OCI-LY7 (cell line): ENCODE results near the gene BACH2. TPM values are rescaled to one million over a fixed set of nuclear protein-coding genes. Genes with fewer than 3 reads are reported as not detected.
A peak's percentile ranks its signal among the peaks of the same experiment; 100 is the strongest.

Experiments used
- BruUV-seq: library from RNA; stranded (reverse); fragments of 400-500 nt; replicated peaks from 2 replicates; lab custom pipeline; 2021; lab: Mats Ljungman, UMichigan
- CTCF ChIA-PET: fragments of 300-600 bp; sonication (Branson Sonifier 250); formaldehyde crosslinking; loops from one replicate; lab custom pipeline; 2022; ENCODE audit warnings: antibody characterized with exemption; ENCODE audit not compliant: unreplicated experiment; lab: Charles Lee
- POLR2A ChIA-PET: fragments of 300-600 bp; sonication (Branson Sonifier 250); formaldehyde crosslinking; loops from one replicate; lab custom pipeline; 2022; ENCODE audit warnings: antibody characterized with exemption; lab: Charles Lee
- DNase-seq: peaks from one replicate; pipeline ENCODE4 v3.0.0-alpha.2; 2015; ENCODE audit warnings: low spot score
- H2AFZ ChIP-seq: fragments of 200-600 bp; sonication (generic), shearing (Covaris generic); 2 replicates; pipeline ENCODE4 v1.6.1; 2014; ENCODE audit warnings: mild to moderate bottlenecking, antibody characterized with exemption, low read length, moderate library complexity
- H3K27ac ChIP-seq: fragments of 200-600 bp; sonication (generic); 2 replicates; pipeline ENCODE4 v1.5.1; 2014; ENCODE audit warnings: mixed run types, low read depth, mild to moderate bottlenecking, moderate library complexity, low read length, inconsistent platforms; ENCODE audit not compliant: poor library complexity, severe bottlenecking
- H3K36me3 ChIP-seq: fragments of 200-600 bp; sonication (generic); 2 replicates; pipeline ENCODE4 v1.6.1; 2014; ENCODE audit warnings: mild to moderate bottlenecking, antibody characterized with exemption, low read length, moderate library complexity, mixed read lengths; ENCODE audit not compliant: insufficient read depth
- H3K4me1 ChIP-seq: fragments of 200-600 bp; sonication (generic); 2 replicates; pipeline ENCODE4 v1.5.1; 2014; ENCODE audit warnings: mild to moderate bottlenecking, low read length; ENCODE audit not compliant: insufficient read depth, poor library complexity, severe bottlenecking
- H3K4me2 ChIP-seq: fragments of 200-600 bp; sonication (generic); 2 replicates; pipeline ENCODE4 v1.6.1; 2014; ENCODE audit warnings: mild to moderate bottlenecking, low read length
- H3K4me3 ChIP-seq: fragments of 200-600 bp; sonication (generic); 2 replicates; pipeline ENCODE4 v1.5.1; 2014; ENCODE audit warnings: mild to moderate bottlenecking, low read depth, low read length; ENCODE audit not compliant: poor library complexity, severe bottlenecking
- H3K79me2 ChIP-seq: fragments of 200-600 bp; sonication (generic); 2 replicates; pipeline ENCODE4 v1.6.1; 2016; ENCODE audit warnings: low read depth, mild to moderate bottlenecking, low read length, moderate library complexity, mixed read lengths; ENCODE audit not compliant: insufficient read depth
- H3K9me2 ChIP-seq: fragments of 200-600 bp; sonication (generic); 2 replicates; pipeline ENCODE4 v1.6.1; 2016; ENCODE audit warnings: mild to moderate bottlenecking, low read length, mixed read lengths; ENCODE audit not compliant: insufficient read depth
- H3K9me3 ChIP-seq: fragments of 200-600 bp; sonication (generic); 2 replicates; pipeline ENCODE4 v1.6.1; 2014; ENCODE audit warnings: mild to moderate bottlenecking, mixed run types, low read length, mixed read lengths
- H4K20me1 ChIP-seq: fragments of 200-600 bp; sonication (generic); 2 replicates; pipeline ENCODE4 v1.6.1; 2014; ENCODE audit warnings: mild to moderate bottlenecking, antibody characterized with exemption, low read length, moderate library complexity, mixed read lengths; ENCODE audit not compliant: insufficient read depth
- EZH2phosphoT487 ChIP-seq: fragments of 200-600 bp; sonication (generic); IDR thresholded peaks from 2 replicates; pipeline ENCODE4 v1.6.1; 2018; ENCODE audit warnings: low read depth, borderline replicate concordance, mild to moderate bottlenecking, mixed run types, antibody characterized with exemption, low read length, moderate library complexity, mixed read lengths
- intact Hi-C: fragments of 100-400 bp; cut with micrococcal nuclease; formaldehyde crosslinking; loops from one replicate; pipeline ENCODE4 v1.10.0; 2022; ENCODE audit not compliant: unreplicated experiment
- total RNA-seq, 2 experiments: library from RNA; depleted of rRNA in 1 of 2; stranded (reverse); fragments of >200 nt in 1 of 2; shearing (Covaris generic) in 1 of 2; gene quantifications; 2 replicates each; pipeline ENCODE4 v1.2.3, GENCODE V29; 2014 to 2022
- TF ChIP-seq, protein P1 (sequence below): fragments of 200-600 bp; sonication (generic); conservative IDR thresholded peaks from 2 replicates; pipeline ENCODE4 v1.5.1; 2014; ENCODE audit warnings: mild to moderate bottlenecking, antibody characterized with exemption, low read length, moderate library complexity, mixed read lengths

Gene BACH2
- total RNA-seq, 2 experiments from 2014 or later = 92.0 to 163 TPM

DNA sequence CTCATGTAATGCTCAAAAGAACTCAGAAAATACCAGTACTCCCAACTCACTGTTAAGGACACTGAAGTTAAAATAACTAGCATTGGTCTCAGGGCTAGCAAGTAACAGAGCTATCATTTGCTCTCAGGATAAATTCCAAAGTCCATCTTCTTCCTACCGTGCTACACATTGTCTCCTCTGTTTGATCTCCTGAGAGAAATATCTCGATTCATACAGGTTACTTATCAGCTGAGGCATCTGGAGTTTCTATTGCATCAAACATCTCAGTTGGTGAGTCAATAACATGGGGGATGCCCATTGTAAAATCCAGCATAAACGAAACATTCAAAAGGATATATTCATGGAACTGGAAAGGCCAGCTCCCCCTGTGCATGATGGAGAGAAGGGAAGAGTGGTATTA is 147.4 kb downstream of the BACH2 start:
- POLR2A ChIA-PET = interaction anchor here (0.7 to 1.4 kb wide), 2 partner anchors 11 to 360 kb away, joined by 3 to 10 read pairs; no protein-coding TSS in a partner anchor
- H4K20me1 ChIP-seq = peaks cover 18% of the 10 kb centered on the region

DNA sequence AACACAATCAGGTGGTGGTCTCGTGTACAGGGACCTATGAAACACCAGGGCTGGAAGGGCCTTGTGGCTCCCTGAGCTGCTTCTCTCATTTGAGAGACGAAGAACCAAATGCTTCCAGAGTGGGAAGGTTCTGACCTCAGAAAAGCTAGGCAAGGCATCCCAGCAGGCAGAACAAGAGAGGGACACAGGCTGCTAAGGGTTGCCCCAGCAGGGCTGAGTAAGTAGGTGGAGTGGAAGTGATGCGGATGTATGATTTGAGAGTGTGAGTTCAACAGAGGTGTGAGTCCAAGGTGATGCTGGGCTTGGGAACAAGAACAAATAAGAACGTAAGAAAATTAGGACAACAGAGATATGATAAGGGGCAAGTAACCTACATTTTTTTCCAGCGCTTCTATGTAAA is 147.8 kb downstream of the BACH2 start:
- H2AFZ ChIP-seq = no peak overlapping the region
- TF ChIP-seq EZH2phosphoT487 = no peak
- TF ChIP-seq, protein P1, sequence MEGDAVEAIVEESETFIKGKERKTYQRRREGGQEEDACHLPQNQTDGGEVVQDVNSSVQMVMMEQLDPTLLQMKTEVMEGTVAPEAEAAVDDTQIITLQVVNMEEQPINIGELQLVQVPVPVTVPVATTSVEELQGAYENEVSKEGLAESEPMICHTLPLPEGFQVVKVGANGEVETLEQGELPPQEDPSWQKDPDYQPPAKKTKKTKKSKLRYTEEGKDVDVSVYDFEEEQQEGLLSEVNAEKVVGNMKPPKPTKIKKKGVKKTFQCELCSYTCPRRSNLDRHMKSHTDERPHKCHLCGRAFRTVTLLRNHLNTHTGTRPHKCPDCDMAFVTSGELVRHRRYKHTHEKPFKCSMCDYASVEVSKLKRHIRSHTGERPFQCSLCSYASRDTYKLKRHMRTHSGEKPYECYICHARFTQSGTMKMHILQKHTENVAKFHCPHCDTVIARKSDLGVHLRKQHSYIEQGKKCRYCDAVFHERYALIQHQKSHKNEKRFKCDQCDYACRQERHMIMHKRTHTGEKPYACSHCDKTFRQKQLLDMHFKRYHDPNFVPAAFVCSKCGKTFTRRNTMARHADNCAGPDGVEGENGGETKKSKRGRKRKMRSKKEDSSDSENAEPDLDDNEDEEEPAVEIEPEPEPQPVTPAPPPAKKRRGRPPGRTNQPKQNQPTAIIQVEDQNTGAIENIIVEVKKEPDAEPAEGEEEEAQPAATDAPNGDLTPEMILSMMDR = no peak
- no TSS peak for BruUV-seq
- H3K4me1 ChIP-seq = peaks cover 17% of the 10 kb centered on the region
- H3K27ac ChIP-seq = no peak overlapping the region
- ChIA-PET CTCF (no interaction called here), POLR2A (interaction anchor here (0.7 to 1.4 kb wide), 2 partner anchors 12 to 360 kb away, joined by 3 to 10 read pairs; no protein-coding TSS in a partner anchor)
- peaks cover 18% of the 10 kb centered on the region for H4K20me1 ChIP-seq
- H3K36me3 ChIP-seq = peaks cover 46% of the 10 kb centered on the region
- DNase-seq = no peak
- peaks cover 70% of the 10 kb centered on the region for H3K79me2 ChIP-seq
- intact Hi-C loops = no loop called here
- H3K9me2 ChIP-seq = no peaks in the 10 kb centered on the region
- H3K4me3 ChIP-seq = no peak overlapping the region
- no peaks in the 10 kb centered on the region for H3K9me3 ChIP-seq
- H3K4me2 ChIP-seq = no peak overlapping the region

More for the DNA sequence above, 147.4 kb downstream of the BACH2 start:
- intact Hi-C loops = no loop called here
- peaks cover 42% of the 10 kb centered on the region for H3K36me3 ChIP-seq
- DNase-seq = no peak
- no TSS peak for BruUV-seq
- no peaks in the 10 kb centered on the region for H3K9me2 ChIP-seq
- no peak for TF ChIP-seq EZH2phosphoT487
- TF ChIP-seq, protein P1 = no peak
- peaks cover 17% of the 10 kb centered on the region for H3K4me1 ChIP-seq
- H3K4me3 ChIP-seq = no peak overlapping the region
- no peaks in the 10 kb centered on the region for H3K9me3 ChIP-seq
- CTCF ChIA-PET = no interaction called here
- peaks cover 70% of the 10 kb centered on the region for H3K79me2 ChIP-seq
- H2AFZ ChIP-seq = no peak overlapping the region
- no peak overlapping the region for H3K27ac ChIP-seq
- no peak overlapping the region for H3K4me2 ChIP-seq

DNA sequence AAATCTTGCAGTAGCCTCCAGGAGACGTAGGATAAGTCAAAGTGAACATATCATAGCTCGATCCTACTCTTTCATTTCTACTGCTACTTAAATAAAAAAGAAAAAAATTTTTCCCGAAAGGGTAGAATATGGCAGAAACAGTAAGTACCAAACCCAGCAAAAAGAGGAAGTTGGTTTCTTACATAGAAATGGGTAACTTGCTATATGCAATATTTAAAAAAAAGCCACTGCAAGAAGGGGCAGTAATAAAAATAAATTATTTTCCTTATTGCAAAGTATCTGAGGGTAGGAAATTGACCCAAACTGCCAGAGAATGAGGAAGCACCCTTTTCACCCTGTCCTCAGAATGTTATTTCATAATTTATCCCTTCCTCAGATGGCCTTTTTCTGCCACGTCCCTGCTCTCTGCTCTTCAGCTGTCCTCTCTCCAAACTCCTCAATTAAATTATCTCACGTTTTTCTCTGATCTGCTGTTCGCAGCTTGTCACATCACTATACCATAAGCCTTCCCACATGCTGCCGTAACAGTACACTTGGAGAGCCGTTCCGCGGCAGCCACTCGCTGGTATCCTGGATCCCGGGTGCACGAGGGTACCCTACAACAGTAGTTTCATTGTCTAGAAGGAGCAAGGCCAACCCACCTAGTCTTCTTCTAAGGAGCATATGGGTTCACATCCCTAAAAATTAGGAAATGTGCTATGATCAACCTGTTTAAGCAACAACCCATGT is 149.6 kb downstream of the BACH2 start:
- peaks cover 54% of the 10 kb centered on the region for H3K36me3 ChIP-seq
- peaks cover 11% of the 10 kb centered on the region for H4K20me1 ChIP-seq
- no peak overlapping the region for H3K27ac ChIP-seq
- intact Hi-C loops = no loop called here
- H3K9me3 ChIP-seq = no peaks in the 10 kb centered on the region
- peak overlapping the region; percentile 5; the same call in 1 of the 2 replicates for H3K4me2 ChIP-seq
- CTCF ChIA-PET = no interaction called here
- peaks cover 64% of the 10 kb centered on the region for H3K79me2 ChIP-seq
- peaks cover 17% of the 10 kb centered on the region for H3K4me1 ChIP-seq
- H3K4me3 ChIP-seq = no peak overlapping the region
- no TSS peak for BruUV-seq
- no peak overlapping the region for H2AFZ ChIP-seq
- H3K9me2 ChIP-seq = no peaks in the 10 kb centered on the region
- peak; percentile 29 for DNase-seq
- POLR2A ChIA-PET = interaction anchor here (0.9 to 1.4 kb wide), 3 partner anchors 10 to 16 kb away, joined by 3 to 4 read pairs (median 3); no protein-coding TSS in a partner anchor
- TF ChIP-seq EZH2phosphoT487 = no peak
- TF ChIP-seq, protein P1 = no peak
